GM18951 (cell line): ENCODE measurements around the gene UHMK1.
"Not testable (repeated sequence)": the region's sequence is repeated elsewhere in the genome, so short reads cannot be mapped to it uniquely, and the experiment has no call there.

Experiments
- POLR2A ChIP-seq: IDR thresholded peaks from 4 replicates; pipeline ENCODE4 v1.6.1; 2011; ENCODE audit warnings: mild to moderate bottlenecking; ENCODE audit not compliant: insufficient read length, insufficient read depth; ENCODE audit errors: extremely low read depth
- in situ Hi-C: fragments of 300-500 bp; cut with MboI; formaldehyde crosslinking; loops from one replicate; pipeline ENCODE4 v1.12.0; 2022; ENCODE audit warnings: low sequenced_read_pairs, mixed read lengths, inconsistent platforms; ENCODE audit not compliant: unreplicated experiment

The UHMK1 gene, protein sequence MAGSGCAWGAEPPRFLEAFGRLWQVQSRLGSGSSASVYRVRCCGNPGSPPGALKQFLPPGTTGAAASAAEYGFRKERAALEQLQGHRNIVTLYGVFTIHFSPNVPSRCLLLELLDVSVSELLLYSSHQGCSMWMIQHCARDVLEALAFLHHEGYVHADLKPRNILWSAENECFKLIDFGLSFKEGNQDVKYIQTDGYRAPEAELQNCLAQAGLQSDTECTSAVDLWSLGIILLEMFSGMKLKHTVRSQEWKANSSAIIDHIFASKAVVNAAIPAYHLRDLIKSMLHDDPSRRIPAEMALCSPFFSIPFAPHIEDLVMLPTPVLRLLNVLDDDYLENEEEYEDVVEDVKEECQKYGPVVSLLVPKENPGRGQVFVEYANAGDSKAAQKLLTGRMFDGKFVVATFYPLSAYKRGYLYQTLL

DNA sequence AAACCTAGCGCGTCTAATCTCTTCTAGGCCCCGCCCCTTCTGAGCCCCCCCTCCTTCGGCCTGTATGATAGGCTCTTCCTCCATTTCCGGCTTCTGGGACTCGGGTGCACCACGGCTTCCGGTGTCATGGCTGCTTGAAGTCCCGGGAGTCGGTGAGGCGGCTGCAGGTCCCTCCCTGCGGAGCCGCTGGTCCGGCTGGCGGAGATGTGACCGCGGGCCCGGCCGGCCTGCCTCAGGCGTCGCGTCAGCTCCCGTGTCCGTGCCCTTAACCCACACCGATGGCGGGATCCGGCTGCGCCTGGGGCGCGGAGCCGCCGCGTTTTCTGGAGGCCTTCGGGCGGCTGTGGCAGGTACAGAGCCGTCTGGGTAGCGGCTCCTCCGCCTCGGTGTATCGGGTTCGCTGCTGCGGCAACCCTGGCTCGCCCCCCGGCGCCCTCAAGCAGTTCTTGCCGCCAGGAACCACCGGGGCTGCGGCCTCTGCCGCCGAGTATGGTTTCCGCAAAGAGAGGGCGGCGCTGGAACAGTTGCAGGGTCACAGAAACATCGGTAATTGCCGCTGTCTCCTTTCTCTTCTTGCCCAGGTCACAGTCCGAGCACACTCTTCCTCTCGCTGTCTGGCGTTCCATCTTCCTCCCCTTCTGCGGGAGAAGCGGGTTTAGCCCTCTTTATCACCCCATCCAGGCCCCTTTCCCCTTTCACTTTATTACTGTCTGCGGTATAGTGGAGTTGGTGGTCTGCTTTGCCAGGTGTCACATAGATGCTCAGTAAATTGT is at the start of gene UHMK1:
UHMK1 (plus strand) TSS at position 96 of the 773 bp plus-strand sequence; CDS start at position 279, 183 bp downstream.
- TF ChIP-seq POLR2A = peak; percentile 89
- in situ Hi-C loops = no loop called here

DNA sequence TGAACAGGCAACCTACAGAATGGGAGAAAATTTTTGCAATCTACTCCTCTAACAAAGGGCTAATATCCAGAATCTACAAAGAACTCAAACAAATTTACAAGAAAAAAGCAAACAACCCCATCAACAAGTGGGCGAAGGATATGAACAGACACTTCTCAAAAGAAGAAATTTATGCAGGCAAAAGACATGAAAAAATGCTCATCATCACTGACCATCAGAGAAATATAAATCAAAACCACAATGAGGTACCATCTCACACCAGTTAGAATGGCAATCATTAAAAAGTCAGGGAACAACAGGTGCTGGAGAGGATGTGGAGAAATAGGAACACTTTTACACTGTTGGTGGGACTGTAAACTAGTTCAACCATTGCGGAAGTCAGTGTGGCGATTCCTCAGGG is 43.3 kb upstream of the UHMK1 start:
- in situ Hi-C loops = not testable (repeated sequence)

DNA sequence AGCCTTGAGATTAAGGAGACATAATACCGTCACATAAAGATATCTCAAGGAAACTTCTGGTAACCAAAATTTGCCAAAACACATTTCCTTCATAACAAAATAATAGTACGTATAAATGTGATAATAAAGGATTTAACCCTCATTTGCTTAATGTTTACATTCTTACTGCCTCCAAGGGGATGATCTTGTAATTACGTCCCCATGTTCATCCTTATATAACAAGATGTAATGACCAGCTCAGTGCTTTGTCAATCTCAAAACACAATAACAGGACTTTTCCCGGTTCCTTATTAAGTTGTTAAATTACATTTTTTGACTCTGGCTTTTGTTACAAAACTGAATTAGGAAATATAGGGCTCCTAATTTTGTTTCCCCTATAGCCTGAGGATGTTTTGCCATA is 41.3 kb upstream of the UHMK1 start:
- in situ Hi-C loops = no loop called here
- no peak for TF ChIP-seq POLR2A

DNA sequence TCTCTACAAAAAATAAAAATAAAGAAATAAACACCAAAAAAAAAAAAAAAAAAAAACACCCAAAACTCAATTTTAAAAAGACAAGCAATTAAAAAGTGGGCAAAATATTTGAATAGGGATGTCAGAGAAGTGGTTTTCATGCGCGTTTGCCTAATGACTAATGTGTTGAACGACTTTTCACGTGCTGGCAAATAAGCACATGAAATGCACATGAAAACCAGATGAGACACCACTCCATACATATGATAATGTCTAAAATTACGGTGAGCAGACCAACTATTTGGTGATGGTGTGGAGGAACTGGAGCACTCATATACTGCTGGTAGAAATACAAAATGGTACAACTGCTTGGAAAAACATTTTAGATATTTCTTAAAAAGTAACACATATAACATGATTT is 39.4 kb upstream of the UHMK1 start:
- in situ Hi-C loops = no loop called here

DNA sequence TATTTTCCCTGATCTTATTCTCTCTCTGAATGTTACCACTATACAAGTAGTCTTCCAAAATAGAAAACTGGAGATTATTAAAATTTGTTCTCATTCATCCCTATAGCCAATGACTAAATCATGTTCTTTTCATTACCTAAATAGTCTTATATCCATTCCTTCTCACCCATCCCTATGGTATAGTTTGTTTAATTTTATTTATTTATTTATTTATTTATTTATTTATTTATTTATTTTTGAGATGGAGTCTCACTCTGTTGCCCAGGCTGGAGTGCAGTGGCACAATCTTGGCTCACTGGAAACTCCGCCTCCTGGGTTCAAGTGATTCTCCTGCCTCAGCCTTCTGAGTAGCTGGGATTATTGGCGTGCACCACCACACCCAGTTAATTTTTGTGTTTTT is 35.2 kb upstream of the UHMK1 start:
- in situ Hi-C loops = not testable (repeated sequence)

More for the DNA sequence above, 39.4 kb upstream of the UHMK1 start:
- no peak for TF ChIP-seq POLR2A

DNA sequence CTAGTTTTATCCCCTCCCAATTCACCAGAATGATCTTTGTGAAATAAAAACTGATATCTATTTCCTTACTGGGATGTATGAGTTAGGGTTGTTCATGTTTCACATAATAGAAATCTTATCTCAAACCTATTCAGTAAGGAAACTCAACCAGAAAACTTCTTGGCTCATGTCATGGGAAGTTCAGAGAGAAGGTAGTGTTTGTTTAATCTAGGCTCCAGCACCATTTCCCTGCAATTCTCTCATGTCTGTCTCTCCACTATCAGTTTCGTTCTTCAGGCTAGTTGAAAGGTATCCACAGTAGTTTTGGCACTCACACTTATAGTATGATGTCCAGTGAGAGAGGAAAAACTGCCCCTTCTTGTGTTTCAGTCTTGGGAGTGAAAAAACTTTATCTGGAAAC is 34.6 kb upstream of the UHMK1 start:
- in situ Hi-C loops = no loop called here
- TF ChIP-seq POLR2A = no peak

DNA sequence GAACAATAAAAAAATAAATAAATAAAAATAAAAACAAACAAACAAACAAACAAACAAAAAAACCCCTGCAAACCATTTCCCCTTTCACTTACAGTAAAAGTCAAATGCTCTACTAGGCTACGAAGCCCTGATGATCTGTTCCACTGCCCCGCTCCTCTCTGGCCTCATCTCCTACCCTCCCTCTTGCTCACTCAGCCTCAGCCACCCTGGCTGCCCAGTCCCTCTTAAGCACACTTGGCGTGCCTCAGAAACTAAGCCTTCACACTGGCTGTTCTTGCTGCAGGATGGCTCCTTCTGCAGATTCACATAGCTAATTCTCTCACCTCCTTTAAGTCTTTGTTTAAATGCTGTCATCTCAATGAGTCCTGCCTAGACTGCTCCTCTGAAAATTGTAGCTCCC is 30.8 kb upstream of the UHMK1 start:
- TF ChIP-seq POLR2A = no peak
- in situ Hi-C loops = no loop called here

DNA sequence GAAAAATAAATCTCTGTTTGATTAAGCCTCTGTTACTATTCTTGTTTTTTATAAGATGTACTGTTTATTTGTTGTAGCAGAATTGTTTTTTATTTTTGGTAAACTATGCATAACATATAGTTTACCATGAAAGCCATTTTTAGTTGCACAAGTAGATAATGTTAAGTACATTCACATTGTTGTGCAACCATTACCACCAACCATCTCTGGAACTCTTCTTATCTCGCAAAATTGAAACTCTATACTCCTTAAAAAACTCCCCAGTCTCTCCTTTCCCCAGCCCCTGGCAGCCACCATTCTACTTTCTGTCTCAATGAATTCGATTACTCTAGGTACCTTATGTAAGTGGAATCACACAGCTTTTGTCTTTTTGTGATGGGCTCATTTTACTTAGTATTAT is 27.4 kb upstream of the UHMK1 start:
- in situ Hi-C loops = no loop called here

DNA sequence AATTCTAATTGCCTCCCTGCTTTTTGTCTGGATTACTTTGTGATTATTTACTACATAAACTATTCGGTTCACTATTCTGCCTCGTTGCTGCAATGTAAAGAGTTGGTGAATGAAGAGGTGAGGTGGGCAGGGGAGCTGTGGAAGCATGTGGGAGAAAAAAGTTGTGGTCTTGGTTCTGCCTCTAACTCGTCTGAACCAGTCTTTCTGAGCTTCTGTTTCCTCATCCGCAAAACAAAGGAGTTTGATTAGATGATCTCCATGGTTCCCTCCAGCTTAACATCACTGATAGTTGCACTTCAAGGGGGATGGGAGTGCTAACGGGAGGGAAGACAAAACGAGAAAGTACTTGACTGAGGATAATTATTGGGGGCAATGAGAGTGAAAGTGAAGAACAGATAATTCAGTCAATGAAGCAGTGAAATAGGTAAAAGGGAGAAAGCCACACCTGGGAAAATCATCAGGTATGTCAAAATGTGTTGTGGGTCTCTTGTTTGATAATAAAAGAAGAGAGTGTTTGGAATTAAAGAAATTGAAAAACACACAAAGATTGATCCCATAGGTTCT is 26.2 kb upstream of the UHMK1 start:
- no peak for TF ChIP-seq POLR2A
- in situ Hi-C loops = no loop called here

More for the DNA sequence above, 27.4 kb upstream of the UHMK1 start:
- no peak for TF ChIP-seq POLR2A

DNA sequence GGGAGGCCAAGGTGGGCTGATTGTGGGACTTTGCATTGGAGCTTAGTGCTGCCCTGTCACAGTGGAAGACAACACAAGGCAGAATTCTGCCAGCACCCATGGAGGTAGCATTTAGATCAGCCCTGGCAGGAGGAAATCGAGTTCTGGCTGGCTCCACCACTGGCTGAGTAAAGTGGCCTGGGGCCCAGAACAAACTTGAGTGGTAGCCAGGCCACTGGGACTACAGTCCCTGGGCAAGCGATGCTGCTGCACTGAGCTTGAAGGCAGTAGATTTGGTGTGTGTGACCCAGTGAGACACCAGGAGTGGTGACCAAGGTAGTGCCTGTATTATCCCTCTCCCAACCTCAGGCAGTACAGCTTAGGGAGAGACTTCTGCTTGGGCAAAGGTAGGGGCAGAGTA is 22.5 kb upstream of the UHMK1 start:
- no peak for TF ChIP-seq POLR2A
- in situ Hi-C loops = no loop called here

DNA sequence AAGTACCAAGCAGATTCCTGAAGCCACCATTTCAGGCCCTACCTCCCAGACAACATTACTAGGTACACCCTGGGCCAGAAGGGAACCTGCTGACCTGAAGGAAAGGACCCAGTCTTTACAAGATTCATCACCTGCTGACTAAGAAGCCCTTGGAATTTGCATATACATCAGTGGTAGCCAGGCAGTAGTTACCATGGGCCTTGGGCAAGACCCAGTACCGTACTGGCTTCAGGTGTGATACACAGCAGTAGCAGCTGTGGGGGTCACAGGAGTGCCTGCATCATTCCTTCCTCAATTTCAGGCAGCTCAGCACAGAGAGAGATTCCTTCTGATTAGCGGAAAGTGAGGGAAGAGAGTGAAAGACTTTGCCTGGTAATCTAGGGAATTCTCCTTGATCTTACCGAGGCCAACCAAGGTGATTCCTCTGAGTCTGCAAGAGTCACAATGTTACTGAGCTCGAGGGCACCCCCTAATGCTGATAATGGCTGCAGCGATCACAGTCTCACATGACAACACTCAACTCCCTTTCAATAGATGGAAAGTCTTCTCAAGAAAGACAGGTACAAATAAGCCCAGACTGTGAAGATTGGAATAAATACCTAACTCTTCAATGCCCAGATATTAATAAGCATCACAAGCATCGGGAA is 22.0 kb upstream of the UHMK1 start:
- no peak for TF ChIP-seq POLR2A
- in situ Hi-C loops = no loop called here

DNA sequence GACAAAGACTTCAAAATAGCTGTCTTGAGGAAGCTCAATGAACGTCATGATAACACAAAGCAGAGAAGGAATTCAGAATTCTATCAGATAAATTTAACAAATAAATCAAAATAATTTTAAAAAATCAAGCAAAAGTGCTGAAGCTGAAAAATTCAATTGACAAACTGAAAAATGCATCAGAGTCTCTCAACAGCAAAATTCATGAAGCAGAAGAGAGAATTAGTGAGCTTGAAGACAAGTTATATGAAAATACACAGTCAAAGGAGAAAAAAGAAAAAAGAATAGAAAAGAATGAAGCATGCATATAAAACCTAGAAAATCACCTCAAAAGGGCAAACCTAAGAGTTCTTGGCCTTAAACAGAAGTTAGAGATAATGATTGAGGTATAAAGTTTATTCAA is 21.0 kb upstream of the UHMK1 start:
- TF ChIP-seq POLR2A = no peak
- in situ Hi-C loops = no loop called here

DNA sequence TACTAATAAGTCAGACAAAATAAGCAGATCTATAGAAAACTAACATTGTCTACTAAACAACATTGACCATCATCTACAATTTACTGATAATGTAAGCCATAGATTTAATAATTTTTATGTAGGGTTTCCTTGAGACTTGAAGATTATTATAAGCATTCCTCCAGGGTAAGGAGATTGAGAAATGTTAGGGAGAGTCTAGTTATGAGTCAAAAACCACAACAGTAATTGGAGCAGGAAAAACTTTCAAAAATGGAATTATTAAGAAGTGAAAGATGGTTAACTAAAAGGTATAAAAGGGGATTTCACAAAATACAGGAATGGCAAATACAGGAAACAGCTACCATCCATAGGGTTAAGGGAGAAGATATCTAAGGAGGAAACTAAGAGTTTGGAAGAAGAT is 12.4 kb upstream of the UHMK1 start:
- no peak for TF ChIP-seq POLR2A
- in situ Hi-C loops = no loop called here

DNA sequence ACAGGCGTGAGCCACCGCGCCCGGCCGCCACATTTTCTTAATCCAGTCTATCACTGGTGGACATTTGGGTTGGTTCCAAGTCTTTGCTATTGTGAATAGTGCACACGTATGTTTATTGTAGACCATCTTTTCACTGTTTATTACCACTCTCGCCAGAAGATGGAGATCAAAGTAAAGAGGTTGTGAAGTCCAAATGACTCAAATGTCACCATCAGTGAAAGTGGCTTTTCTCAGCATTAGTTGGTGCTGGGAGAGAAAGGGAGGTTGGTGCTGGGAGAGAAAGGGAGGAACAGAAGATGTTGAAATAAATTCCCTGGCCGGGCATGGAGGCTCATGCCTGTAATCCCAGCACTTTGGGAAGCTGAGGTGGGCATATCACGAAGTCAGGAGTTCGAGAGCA is 10.4 kb upstream of the UHMK1 start:
- in situ Hi-C loops = no loop called here
- no peak for TF ChIP-seq POLR2A

DNA sequence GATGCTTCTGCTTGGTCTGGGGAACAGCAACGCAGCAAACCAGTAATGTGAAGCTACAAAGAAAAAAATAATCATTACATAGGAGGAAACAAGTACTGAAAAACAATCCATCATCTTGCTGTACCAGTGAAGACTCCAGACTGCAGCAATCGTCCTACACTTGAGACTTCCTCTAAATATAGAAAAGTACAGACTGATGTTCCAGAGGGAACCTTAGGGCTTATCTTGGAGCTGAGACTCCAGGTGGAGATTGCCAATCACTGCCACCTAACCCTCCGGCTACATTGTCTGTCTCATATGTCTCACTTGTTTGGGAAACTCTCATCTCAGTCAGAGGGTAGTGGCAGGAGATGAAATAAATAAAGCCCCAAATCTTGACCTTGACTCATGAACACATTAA is 9.4 kb upstream of the UHMK1 start:
- in situ Hi-C loops = no loop called here

DNA sequence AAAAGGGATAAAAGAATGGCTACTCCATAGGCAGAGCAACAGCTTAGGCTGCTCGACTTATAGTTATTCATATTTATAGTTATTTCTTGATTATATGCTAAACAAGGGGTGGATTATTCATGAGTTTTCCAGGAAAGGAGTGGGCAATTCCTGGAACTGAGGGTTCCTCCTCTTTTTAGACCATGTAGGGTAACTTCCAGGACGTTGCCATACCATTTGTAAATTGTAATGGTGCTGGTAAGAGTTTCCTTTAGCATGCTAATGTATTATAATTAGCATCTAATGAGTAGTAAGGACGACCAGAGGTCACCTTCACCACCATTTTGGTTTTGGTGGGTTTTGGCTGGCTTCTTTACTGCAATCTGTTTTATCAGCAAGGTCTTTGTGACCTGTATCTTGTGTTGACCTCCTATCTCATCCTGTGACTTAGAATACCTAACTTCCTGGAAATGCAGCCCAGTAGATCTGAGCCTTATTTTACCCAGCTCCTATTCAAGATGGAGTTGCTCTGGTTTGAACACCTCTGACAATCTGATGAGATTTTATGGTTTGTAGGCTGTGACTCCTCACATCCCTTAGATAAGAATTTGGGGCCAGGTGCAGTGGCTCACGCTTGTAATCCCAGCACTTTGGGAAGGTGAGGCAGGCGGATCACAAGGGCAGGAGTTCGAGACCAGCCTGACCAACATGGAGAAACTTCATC is 1.9 kb upstream of the UHMK1 start:
- in situ Hi-C loops = not testable (repeated sequence)

More for the DNA sequence above, 9.4 kb upstream of the UHMK1 start:
- TF ChIP-seq POLR2A = no peak
